Neuron (in vitro differentiated cells): Measurements from ENCODE around the gene NDUFS1.
A peak's percentile ranks its signal among the peaks of the same experiment; 100 is the strongest.
"Not testable (repeated sequence)": the region's sequence is repeated elsewhere in the genome, so short reads cannot be mapped to it uniquely, and the experiment has no call there.

Source experiments
- H2AFZ ChIP-seq: one replicate; pipeline ENCODE4 v1.6.1; 2013; ENCODE audit warnings: low read depth, mild to moderate bottlenecking, inconsistent platforms, low read length, moderate library complexity
- H3K27me3 ChIP-seq: one replicate; pipeline ENCODE4 v1.6.1; 2013; ENCODE audit warnings: low read length; ENCODE audit not compliant: insufficient read depth
- H3K36me3 ChIP-seq: one replicate; pipeline ENCODE4 v1.6.1; 2013; ENCODE audit warnings: low read length; ENCODE audit not compliant: insufficient read depth
- H3K4me1 ChIP-seq: one replicate; pipeline ENCODE4 v1.6.1; 2013; ENCODE audit warnings: low read length; ENCODE audit not compliant: insufficient read depth
- H3K4me3 ChIP-seq: 2 replicates; pipeline ENCODE4 v1.5.1; 2013; ENCODE audit warnings: mild to moderate bottlenecking, low read length, moderate library complexity
- H3K9me3 ChIP-seq: one replicate; pipeline ENCODE4 v1.6.1; 2013; ENCODE audit warnings: low read length

NDUFS1 gene

DNA sequence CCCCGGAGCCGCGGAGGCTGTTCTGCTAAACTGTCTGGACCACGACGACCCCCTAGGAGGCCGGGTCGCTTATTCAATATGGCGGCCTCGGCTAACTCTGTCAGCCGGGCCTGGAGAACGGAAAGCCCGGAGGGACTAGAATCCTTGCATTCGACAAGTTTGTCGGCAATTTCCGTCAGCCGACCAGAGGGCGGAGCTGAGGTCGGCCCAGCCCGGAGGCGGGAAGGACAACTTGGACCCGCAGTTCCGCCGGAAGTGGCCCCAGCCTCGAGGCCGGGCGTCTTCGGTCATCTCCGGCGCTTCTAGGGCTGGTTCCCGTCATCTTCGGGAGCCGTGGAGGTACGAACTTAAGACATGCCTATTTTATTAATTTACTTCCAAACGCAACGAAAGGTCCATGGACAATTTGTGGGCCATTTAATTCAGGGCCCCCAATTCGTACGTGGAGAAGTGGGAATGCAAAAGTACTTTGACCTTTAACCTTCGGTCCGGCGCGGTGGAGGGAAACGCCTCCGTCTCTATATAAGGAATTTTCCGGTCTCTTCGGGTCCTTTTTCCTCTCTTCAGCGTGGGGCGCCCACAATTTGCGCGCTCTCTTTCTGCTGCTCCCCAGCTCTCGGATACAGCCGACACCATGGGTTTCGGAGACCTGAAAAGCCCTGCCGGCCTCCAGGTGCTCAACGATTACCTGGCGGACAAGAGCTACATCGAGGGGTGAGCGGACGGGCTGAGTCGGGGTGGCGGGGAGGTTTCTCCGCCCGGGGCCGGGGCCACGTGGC lies at the start of gene NDUFS1, which contains the start of gene EEF1B2:
Gene NDUFS1, minus strand, starts transcription at position 99 of the 779 bp plus-strand sequence. CDS start 5,766 bp downstream, outside the sequence.
Gene EEF1B2, plus strand, starts transcription at position 550 of the 779 bp plus-strand sequence. Its CDS starts 85 bp downstream, at position 635.
- Histone ChIP-seq H3K4me1 (peaks cover 12% of the 10 kb centered on the region), H3K27me3 (no peaks in the 10 kb centered on the region), H3K36me3 (peaks cover 37% of the 10 kb centered on the region), H3K4me3 (peak within 1 kb of the TSS; percentile 65), H3K9me3 (no peaks in the 10 kb centered on the region), H2AFZ (peak within 1 kb of the TSS; percentile 78)

- Histone ChIP-seq H3K36me3 (peaks cover 7% of the 10 kb centered on the region), H2AFZ (no peak overlapping the region), H3K4me3 (no peak overlapping the region), H3K9me3 (peaks cover 2% of the 10 kb centered on the region), H3K4me1 (peaks cover 23% of the 10 kb centered on the region), H3K27me3 (no peaks in the 10 kb centered on the region)
Measured at GRCh38 chr2:206208900-206209299, 49.7 kb upstream of the NDUFS1 start.

DNA sequence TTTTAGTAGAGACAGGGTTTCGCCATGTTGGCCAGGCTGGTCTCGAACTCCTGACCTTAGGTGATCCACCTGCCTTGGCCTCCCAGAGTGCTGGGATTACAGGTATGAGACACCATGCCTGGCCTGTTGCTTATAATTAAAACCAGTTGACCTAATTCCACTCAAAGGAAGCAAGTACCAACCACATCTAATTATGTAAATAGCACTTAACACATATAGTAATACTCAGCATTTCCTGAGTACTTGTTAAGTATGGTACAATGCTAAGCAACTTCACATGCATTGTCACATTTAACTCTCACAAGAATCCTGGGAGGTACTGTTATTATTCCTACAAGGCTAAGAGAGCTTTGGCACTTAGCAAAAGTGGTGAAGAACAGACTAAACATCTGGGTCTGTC lies 48.1 kb upstream of the NDUFS1 start:
- H2AFZ ChIP-seq, H3K4me3 ChIP-seq, H3K9me3 ChIP-seq, H3K4me1 ChIP-seq, H3K27me3 ChIP-seq: not testable (repeated sequence)
- H3K36me3 ChIP-seq: peaks cover 13% of the 10 kb centered on the region

- peaks cover 13% of the 10 kb centered on the region for H3K36me3 ChIP-seq
- no peaks in the 10 kb centered on the region for H3K9me3 ChIP-seq
- no peak overlapping the region for H2AFZ ChIP-seq
- no peaks in the 10 kb centered on the region for H3K27me3 ChIP-seq
- H3K4me3 ChIP-seq: no peak overlapping the region
- no peaks in the 10 kb centered on the region for H3K4me1 ChIP-seq
Measured at GRCh38 chr2:206204710-206205109, 45.5 kb upstream of the NDUFS1 start.

DNA sequence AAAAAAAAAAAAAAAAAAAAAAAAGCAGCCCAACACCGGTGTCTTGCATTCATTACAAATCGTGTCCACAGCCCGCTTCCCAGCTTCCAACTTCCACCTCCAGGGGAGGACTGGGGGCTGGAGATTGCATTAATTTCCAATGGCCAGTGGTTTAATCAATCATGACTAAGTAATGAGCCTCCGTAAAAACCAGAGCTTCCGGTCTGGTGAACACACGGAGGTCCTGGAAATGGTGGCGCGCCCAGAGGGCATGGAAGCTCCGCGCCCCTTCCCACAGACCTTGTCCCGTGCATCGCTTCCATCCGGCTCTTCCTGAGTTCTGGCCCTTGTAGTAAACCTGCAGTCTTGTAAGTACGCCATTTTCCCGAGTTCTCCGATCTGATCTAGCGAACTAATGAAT lies 44.1 kb upstream of the NDUFS1 start:
- no peak overlapping the region for H3K4me3 ChIP-seq
- no peaks in the 10 kb centered on the region for H3K4me1 ChIP-seq
- H2AFZ ChIP-seq: no peak overlapping the region
- H3K27me3 ChIP-seq: no peaks in the 10 kb centered on the region
- H3K9me3 ChIP-seq: no peaks in the 10 kb centered on the region
- H3K36me3 ChIP-seq: peaks cover 13% of the 10 kb centered on the region

DNA sequence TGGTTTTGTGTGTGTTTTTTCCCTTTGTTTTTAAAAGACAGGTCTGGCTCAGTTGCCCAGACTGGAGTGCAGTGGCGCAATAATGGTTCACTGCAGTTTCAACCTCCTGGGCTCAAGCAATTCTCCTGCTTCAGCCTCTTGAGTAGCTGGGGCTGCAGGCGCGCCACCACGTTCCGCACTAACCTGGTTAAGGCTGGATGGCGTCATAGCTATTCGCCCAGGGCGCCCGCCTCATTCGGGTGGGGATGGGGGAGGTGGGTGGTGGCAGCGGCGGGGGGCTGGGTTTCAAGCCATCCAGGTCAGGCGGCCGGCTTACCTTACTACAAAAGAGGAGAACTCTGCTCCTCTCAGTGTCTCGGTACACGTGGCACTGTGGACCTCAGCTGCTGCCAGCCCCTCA lies 43.2 kb upstream of the NDUFS1 start:
- Histone ChIP-seq H3K9me3 (no peaks in the 10 kb centered on the region), H3K4me1 (no peaks in the 10 kb centered on the region), H3K27me3 (no peaks in the 10 kb centered on the region)

DNA sequence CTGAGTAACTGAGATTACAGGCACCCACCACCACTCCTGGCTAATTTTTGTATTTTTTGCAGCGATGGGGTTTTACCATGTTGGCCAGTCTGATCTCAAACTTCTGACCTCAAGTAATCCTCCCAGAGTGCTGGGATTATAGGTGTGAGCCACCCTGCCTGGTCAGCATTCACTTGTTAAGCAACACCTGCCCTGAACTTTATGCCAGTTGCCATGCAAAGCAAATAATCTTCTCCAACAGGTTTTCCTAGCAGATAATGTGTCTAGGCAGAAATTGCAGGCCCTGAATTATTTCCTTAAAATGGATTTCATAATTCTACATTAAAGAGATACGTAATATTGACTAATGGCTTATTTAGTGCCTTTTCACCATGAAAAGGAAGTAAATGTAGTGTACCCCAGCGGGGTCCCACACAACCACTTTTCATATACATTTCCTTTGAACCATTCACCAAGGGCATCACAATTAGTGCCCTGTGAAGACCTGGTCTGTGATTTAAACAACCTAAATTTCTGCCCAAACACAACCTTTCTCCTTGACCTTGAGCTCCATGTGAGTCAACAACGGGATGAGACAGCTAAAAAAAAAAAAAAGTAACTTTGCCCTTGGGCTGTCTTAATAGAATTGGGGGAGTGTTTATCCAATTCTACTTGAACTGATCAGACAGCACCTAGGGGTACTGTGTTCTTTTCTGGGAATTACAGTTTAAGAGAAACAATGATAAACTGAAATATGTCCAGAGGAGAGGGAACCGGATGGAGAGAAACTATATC lies 42.0 kb upstream of the NDUFS1 start:
- H2AFZ ChIP-seq: no peak overlapping the region
- no peaks in the 10 kb centered on the region for H3K9me3 ChIP-seq
- H3K4me1 ChIP-seq: no peaks in the 10 kb centered on the region
- no peak overlapping the region for H3K4me3 ChIP-seq
- H3K27me3 ChIP-seq: no peaks in the 10 kb centered on the region
- peaks cover 9% of the 10 kb centered on the region for H3K36me3 ChIP-seq

More for the DNA sequence above, 43.2 kb upstream of the NDUFS1 start:
- H3K36me3 ChIP-seq: peaks cover 13% of the 10 kb centered on the region
- no peak overlapping the region for H2AFZ ChIP-seq
- no peak overlapping the region for H3K4me3 ChIP-seq

- H3K27me3 ChIP-seq: no peaks in the 10 kb centered on the region
- H3K36me3 ChIP-seq: peaks cover 4% of the 10 kb centered on the region
- H3K9me3 ChIP-seq: no peaks in the 10 kb centered on the region
- no peaks in the 10 kb centered on the region for H3K4me1 ChIP-seq
- H2AFZ ChIP-seq: no peak overlapping the region
- no peak overlapping the region for H3K4me3 ChIP-seq
Measured at GRCh38 chr2:206198677-206199076, 39.4 kb upstream of the NDUFS1 start.

- Histone ChIP-seq H2AFZ (no peak overlapping the region), H3K4me3 (no peak overlapping the region), H3K27me3 (no peaks in the 10 kb centered on the region), H3K4me1 (no peaks in the 10 kb centered on the region), H3K36me3 (no peaks in the 10 kb centered on the region), H3K9me3 (no peaks in the 10 kb centered on the region)
Measured at GRCh38 chr2:206193671-206194357, 34.6 kb upstream of the NDUFS1 start.

- no peak overlapping the region for H3K4me3 ChIP-seq
- H3K36me3 ChIP-seq: no peaks in the 10 kb centered on the region
- H3K27me3 ChIP-seq: no peaks in the 10 kb centered on the region
- no peaks in the 10 kb centered on the region for H3K4me1 ChIP-seq
- no peak overlapping the region for H2AFZ ChIP-seq
- no peaks in the 10 kb centered on the region for H3K9me3 ChIP-seq
Measured at GRCh38 chr2:206192157-206192556, 32.9 kb upstream of the NDUFS1 start.

- no peak overlapping the region for H3K4me3 ChIP-seq
- H3K36me3 ChIP-seq: no peaks in the 10 kb centered on the region
- no peaks in the 10 kb centered on the region for H3K4me1 ChIP-seq
- peaks cover 3% of the 10 kb centered on the region for H3K9me3 ChIP-seq
- no peak overlapping the region for H2AFZ ChIP-seq
- H3K27me3 ChIP-seq: no peaks in the 10 kb centered on the region
Measured at GRCh38 chr2:206190689-206191088, 31.4 kb upstream of the NDUFS1 start.

- Histone ChIP-seq H2AFZ (no peak overlapping the region), H3K9me3 (peaks cover 3% of the 10 kb centered on the region), H3K27me3 (no peaks in the 10 kb centered on the region), H3K4me3 (no peak overlapping the region), H3K36me3 (no peaks in the 10 kb centered on the region), H3K4me1 (no peaks in the 10 kb centered on the region)
Measured at GRCh38 chr2:206190111-206190510, 30.9 kb upstream of the NDUFS1 start.

- H3K27me3 ChIP-seq: no peaks in the 10 kb centered on the region
- H2AFZ ChIP-seq: no peak overlapping the region
- H3K36me3 ChIP-seq: no peaks in the 10 kb centered on the region
Measured at GRCh38 chr2:206189691-206190090, 30.4 kb upstream of the NDUFS1 start.

More at GRCh38 chr2:206189691-206190090, 30.4 kb upstream of the NDUFS1 start:
- no peaks in the 10 kb centered on the region for H3K4me1 ChIP-seq
- H3K9me3 ChIP-seq: peaks cover 3% of the 10 kb centered on the region
- no peak overlapping the region for H3K4me3 ChIP-seq
